CD4-positive, alpha-beta T cell treated with Interleukin-17A for 4 hours (primary cell): ENCODE measurements around the gene HS6ST3.

Source experiments
- DNase-seq: peaks from one replicate; pipeline ENCODE4 v3.0.0-alpha.2; 2020; ENCODE audit warnings: mixed read lengths

HS6ST3 gene

GRCh38 chr13:96553796-96554195, 463.9 kb downstream of the HS6ST3 start:
- DNase-seq = no peak

GRCh38 chr13:96573563-96573962, 483.7 kb downstream of the HS6ST3 start:
- no peak for DNase-seq

- no peak for DNase-seq
These were observed 485.8 kb downstream of the HS6ST3 start for GRCh38 chr13:96575423-96576320.

- DNase-seq = no peak
These were observed 491.8 kb downstream of the HS6ST3 start for GRCh38 chr13:96581741-96582140.

- DNase-seq = no peak
These were observed 525.3 kb downstream of the HS6ST3 start for GRCh38 chr13:96615252-96615651.

- DNase-seq = no peak
These were observed 527.6 kb downstream of the HS6ST3 start for GRCh38 chr13:96617528-96617927.

- no peak for DNase-seq
These were observed 531.8 kb downstream of the HS6ST3 start for GRCh38 chr13:96621634-96622183.

GRCh38 chr13:96629331-96629730, 539.4 kb downstream of the HS6ST3 start:
- DNase-seq = no peak

- no peak for DNase-seq
These were observed 542.8 kb downstream of the HS6ST3 start for GRCh38 chr13:96632536-96633320.

GRCh38 chr13:96636001-96636709, 546.2 kb downstream of the HS6ST3 start:
- no peak for DNase-seq

- no peak for DNase-seq
These were observed 547.1 kb downstream of the HS6ST3 start for GRCh38 chr13:96637039-96637438.

- DNase-seq = no peak
These were observed 556.2 kb downstream of the HS6ST3 start for GRCh38 chr13:96646101-96646500.

GRCh38 chr13:96646515-96647211, 556.8 kb downstream of the HS6ST3 start:
- no peak for DNase-seq

- DNase-seq = no peak
These were observed 560.5 kb downstream of the HS6ST3 start for GRCh38 chr13:96650301-96650886.

GRCh38 chr13:96651598-96651997, 561.7 kb downstream of the HS6ST3 start:
- DNase-seq = no peak

GRCh38 chr13:96652506-96652905, 562.6 kb downstream of the HS6ST3 start:
- DNase-seq = no peak

- DNase-seq = no peak
These were observed 571.7 kb downstream of the HS6ST3 start for GRCh38 chr13:96661612-96662011.

- no peak for DNase-seq
These were observed 572.1 kb downstream of the HS6ST3 start for GRCh38 chr13:96662036-96662435.

GRCh38 chr13:96667294-96668018, 577.5 kb downstream of the HS6ST3 start:
- no peak for DNase-seq

- DNase-seq = no peak
These were observed 581.2 kb downstream of the HS6ST3 start for GRCh38 chr13:96671073-96671472.

GRCh38 chr13:96672016-96672415, 582.1 kb downstream of the HS6ST3 start:
- no peak for DNase-seq
